NCI-H187 treated with DMSO at 0.1 percent for 48 hours (cell line): ENCODE data around the gene LTO1.

Experiments
- DNase-seq: peaks from one replicate; lab custom pipeline; 2025; lab: John Stamatoyannopoulos, UW

LTO1 gene

DNA sequence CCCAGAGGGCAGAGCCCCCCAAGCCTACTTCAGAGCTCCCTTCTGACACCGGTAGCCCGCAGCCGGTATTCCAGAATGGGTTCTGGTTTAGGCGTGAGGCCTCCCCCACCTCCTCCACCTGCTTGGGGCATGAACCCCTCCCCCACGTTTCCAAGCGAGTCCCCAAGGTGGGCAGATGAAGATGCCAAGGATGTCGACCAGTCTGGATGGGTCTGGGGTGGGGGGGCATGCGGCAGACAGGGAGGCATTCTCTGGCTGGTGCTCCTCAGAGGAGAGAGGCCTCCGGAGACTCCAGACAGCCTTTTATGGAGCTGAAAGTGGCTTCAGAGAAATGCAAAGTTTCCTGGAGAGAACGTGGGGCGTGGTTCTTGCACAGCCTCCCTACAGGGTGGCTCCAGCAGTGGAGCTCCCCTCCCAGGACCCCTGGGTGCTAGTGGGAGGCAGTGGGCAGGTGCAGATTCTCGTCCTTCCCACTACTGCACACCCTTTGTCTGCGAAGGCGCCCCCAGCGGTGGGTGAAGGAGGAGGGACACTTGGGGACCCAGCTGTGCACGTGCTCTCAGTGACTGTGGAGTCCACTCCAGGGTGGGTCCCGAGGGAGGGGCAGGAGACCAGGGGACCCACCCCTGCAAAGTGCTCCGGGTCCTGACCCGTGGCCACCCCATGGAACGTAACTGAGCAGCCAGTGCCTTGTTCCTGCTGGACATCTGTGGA lies 30.0 kb downstream of the LTO1 start:
- DNase-seq: no peak

DNA sequence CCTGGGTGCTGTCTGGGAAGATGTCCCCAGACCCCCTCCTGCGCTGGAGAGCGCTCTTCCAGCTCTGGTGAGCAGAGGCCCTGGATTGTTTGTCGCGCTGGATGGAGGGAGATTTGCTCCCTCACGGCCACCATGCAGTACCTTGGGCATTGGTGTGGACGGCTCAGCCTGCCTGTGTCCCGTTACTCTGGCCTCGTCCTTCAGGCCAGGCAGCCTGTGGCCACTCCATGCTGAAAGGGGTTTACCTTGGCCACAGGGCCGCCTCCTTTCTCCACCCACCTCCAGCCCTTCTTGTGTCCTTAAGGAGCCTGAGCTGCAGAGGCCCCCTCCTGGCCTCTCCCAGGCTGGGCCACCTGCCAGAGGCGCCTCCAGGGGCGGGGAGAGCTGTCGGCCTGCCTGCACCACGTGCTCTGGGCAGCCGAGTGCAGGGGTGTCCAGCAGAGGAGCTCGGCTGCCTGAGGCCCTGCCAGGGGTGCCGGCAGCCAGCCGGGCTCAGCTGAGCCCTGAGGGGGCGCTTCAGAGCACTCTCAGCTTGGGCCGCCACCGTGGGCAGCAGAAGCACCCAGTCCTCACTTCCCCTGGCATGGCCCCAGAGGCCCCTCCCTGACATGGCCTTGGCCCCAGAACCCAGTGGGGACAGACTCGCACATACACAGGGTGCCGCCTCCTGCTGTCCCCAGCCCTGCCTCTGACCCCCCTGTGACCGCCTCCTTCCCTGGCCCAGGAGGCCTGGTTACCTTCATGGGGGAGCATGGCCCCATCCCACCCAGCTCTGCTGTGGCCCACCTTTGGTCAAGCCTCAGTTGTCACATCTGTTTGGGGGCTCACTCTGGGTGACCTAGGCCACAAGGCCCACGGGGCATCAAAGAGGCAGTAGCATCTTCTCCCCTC lies 30.8 kb downstream of the LTO1 start:
- DNase-seq: no peak

DNA sequence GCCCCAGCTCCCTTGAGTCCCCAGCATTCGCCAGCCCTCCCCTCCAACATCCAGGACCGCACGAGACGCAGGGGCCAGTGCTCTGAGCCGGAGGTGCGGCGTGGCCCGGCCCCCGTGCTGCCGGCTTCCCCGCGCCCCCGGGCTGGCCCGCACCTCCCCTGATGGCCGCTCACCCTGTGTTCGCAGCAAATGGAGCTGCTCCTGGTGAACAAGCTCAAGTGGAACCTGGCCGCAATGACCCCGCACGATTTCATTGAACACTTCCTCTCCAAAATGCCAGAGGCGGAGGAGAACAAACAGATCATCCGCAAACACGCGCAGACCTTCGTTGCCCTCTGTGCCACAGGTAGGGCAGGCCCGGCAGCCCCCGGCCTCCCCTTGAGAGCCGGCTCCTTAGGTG lies 31.5 kb downstream of the LTO1 start:
- no peak for DNase-seq

DNA sequence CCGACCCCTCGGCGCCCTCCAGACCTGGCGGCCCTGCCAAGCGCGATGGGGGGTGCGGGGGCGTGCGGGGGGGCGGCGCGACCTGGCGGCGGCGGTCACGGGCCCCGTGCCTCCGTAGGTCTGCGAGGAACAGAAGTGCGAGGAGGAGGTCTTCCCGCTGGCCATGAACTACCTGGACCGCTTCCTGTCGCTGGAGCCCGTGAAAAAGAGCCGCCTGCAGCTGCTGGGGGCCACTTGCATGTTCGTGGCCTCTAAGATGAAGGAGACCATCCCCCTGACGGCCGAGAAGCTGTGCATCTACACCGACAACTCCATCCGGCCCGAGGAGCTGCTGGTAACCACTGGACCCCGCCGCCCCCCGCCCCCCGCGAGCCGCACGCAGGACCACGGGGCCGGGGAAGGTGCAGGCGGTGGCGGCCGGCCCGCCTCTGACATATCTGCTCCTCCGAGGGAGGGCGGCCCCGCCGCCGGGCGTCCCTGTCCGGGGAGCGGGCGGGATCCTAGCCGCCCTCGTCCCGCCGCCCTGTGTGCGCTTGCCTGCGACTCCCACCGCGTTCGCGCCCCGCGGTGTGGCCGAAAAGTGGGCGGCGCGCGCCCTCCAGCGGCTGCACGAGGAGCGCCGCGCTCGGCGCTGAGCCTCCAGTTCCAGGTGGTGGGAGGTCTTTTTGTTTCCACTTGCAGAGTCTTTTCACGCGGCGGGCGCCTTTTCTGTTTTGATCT lies 32.1 kb downstream of the LTO1 start:
- no peak for DNase-seq

DNA sequence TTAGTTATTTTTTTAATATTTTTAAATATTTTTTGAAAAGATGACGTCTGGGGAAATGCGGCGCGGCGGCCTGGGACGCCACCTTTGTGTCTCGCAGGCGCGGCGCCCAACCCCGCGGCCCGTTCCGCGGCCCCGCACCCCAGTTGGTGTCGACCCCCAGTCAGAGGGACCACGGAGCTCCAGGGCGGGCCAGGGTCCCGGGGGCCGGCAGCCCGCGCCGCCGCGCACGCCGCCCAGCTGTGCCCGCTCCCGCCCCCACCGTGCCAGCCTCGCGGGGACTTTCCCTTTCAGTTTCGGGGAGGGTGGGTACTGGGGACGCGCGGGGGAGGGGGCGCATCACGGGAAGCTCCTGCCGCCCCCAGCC lies 32.6 kb downstream of the LTO1 start:
- DNase-seq: no peak

DNA sequence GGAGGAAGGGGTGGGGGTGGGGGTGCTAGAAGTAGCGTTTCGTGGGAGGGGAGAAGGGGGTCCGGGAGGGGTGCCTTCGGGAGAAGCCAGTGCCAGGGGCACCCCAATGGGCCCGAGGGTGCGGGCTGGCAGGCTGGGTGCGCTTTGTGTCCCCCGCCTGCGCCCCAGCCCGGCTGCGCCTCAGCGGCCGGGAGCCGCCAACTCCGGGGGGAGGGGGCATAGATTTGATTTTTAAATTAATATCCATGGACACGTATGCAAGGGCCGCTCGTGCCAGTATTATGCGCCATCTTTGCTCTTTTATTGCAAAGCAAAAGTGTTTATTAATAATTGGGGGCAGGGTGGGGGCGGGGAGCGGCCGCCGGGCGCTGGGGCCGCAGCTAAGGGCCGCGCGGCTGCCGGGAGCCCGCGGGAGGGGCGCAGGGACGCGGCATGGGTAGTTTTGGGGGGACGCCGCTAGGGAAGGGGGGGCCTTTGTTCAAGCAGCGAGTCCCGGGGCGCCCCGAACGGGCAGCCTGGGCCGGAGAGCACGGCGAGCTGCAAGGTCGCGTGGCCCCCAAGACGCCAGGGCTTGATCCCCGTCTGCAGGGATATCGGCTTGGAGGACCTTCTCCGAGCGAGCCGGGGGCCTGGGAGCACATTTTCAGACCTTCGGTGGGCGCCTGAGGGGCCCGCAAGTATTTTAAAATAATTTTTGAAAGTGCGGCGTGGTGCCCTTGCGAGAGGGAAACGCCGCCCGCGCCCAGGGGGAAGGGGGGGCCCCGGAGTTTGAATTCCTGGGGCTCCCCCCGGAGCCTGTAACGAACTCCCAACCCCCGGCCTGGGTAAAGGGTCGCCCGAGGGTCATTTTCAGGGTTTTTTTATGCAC lies 33.2 kb downstream of the LTO1 start:
- no peak for DNase-seq

DNA sequence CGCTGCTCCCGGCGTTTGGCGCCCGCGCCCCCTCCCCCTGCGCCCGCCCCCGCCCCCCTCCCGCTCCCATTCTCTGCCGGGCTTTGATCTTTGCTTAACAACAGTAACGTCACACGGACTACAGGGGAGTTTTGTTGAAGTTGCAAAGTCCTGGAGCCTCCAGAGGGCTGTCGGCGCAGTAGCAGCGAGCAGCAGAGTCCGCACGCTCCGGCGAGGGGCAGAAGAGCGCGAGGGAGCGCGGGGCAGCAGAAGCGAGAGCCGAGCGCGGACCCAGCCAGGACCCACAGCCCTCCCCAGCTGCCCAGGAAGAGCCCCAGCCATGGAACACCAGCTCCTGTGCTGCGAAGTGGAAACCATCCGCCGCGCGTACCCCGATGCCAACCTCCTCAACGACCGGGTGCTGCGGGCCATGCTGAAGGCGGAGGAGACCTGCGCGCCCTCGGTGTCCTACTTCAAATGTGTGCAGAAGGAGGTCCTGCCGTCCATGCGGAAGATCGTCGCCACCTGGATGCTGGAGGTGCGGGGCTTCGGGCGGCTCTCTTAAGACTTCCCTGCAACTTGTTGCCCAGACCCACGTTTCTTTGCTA lies 34.1 kb downstream of the LTO1 start, which contains the start of gene CCND1:
Gene CCND1, plus strand, starts transcription at position 162 of the 587 bp plus-strand sequence. Its CDS starts 158 bp downstream, at position 320.
- DNase-seq: no peak

DNA sequence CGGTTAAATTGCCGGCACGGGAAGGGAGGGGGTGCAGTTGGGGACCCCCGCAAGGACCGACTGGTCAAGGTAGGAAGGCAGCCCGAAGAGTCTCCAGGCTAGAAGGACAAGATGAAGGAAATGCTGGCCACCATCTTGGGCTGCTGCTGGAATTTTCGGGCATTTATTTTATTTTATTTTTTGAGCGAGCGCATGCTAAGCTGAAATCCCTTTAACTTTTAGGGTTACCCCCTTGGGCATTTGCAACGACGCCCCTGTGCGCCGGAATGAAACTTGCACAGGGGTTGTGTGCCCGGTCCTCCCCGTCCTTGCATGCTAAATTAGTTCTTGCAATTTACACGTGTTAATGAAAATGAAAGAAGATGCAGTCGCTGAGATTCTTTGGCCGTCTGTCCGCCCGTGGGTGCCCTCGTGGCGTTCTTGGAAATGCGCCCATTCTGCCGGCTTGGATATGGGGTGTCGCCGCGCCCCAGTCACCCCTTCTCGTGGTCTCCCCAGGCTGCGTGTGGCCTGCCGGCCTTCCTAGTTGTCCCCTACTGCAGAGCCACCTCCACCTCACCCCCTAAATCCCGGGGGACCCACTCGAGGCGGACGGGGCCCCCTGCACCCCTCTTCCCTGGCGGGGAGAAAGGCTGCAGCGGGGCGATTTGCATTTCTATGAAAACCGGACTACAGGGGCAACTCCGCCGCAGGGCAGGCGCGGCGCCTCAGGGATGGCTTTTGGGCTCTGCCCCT lies 34.7 kb downstream of the LTO1 start:
- no peak for DNase-seq

DNA sequence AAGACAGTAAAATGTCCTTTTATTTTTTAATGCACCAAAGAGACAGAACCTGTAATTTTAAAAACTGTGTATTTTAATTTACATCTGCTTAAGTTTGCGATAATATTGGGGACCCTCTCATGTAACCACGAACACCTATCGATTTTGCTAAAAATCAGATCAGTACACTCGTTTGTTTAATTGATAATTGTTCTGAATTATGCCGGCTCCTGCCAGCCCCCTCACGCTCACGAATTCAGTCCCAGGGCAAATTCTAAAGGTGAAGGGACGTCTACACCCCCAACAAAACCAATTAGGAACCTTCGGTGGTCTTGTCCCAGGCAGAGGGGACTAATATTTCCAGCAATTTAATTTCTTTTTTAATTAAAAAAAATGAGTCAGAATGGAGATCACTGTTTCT lies 35.3 kb downstream of the LTO1 start:
- DNase-seq: no peak

DNA sequence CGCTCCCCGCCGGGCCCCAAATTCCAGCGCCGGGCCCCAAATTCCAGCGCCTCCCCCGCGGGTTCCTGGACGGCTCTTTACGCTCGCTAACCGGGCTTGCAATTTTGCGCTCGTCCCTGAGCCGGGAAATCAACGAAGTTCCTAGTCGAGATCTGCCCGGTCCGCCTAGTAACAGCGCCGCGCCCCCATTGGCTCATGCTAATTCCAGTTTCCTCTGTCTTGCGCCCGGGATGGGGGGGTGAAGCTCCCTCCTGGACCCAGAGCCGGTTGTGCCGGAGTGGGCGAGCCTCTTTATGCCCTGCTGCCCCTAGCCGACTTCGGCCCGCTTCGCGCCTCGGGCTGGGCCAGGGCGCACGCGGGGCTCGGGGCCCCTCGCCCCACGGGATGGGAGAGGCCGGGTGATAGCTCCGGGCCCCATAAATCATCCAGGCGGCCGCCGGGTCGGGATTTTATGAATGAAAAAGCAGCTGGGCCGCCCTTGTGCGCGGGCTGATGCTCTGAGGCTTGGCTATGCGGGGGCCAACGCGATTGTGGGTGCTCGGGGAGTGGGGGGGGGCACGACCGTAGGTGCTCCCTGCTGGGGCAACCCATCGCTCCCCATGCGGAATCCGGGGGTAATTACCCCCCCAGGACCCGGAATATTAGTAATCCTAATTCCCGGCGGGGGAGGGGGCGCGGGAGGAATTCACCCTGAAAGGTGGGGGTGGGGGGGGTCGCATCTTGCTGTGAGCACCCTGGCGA lies 36.0 kb downstream of the LTO1 start:
- DNase-seq: no peak

DNA sequence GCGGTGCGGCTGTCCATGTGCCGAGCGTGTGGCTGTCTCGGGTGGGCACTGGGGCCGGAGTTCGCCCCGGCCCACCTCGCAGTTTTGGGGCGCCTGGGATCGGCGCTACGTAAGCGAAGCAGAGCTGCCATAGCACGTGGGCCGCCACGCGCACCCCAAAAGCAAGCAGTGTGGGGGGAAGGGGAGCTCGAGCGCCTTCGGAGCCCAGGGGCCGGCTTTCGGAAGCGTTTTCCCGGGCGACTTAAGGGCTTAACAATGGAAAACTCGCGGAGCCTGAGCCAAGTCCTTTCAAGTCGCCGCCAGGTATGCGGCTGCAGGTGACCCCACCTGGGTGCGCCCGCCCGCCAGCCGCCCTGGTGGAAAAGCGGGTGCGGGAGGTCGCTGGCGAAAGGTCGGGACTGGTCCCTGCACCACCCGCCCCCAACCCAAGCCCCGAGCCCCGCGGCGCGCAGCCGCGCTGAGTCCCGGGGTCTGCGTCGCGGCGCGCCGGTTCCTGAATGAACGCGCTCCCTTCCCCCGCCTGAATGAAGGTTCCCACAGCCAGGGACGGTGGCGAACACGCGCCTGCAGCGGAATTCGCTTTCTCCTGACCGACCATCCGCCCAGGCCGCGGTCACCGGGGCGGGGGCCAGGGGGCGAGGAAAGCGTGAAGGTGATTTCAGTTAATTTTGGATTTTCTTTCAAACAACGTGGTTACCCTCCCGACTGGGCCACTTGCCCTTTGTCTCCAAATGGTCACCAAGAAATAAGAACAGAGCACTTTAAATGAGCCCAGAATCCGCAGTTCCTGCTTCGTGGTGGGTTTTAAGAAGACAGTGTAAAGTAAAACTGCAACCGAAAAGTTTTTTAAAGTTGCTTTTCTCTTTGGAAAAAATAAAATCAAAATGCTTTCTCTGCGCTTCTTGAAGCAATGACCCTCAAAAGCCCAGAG lies 36.9 kb downstream of the LTO1 start:
- no peak for DNase-seq

DNA sequence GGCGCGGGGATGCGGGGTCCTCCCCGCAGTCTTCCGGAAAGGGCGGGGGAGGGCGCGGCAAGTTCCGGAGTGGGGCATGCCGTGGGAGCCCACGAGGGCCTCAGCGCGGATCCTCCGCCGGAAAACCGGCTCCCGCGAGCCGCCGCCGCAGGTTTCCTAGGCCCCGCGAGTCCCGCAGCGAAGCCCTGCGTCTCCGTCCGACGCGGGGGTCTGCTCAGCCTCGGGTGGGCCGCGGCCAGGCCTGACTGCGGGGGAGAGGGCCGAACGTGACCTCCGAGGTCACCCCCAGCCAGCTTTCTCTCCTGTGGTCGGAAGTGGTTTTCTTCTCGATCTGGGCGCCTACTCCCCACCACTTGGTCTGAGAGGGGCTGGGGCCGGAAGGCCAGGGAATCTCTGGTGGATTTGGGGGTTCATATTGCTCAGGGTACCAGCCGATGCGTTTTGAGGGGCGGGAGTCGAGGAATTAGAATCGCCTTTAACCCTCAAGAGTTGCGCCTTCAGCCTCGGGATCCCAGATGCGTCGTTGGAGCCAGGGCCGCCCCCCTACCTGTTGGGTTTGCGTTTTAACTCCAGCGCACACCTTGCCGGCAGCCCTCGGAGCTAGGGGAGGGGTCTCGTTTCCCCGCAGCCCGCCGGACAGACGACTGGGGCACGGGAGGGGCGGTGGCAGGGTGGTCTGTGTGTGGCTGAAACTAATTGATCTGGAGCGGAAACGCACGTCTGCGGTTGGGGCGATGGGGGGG lies 37.8 kb downstream of the LTO1 start:
- no peak for DNase-seq

DNA sequence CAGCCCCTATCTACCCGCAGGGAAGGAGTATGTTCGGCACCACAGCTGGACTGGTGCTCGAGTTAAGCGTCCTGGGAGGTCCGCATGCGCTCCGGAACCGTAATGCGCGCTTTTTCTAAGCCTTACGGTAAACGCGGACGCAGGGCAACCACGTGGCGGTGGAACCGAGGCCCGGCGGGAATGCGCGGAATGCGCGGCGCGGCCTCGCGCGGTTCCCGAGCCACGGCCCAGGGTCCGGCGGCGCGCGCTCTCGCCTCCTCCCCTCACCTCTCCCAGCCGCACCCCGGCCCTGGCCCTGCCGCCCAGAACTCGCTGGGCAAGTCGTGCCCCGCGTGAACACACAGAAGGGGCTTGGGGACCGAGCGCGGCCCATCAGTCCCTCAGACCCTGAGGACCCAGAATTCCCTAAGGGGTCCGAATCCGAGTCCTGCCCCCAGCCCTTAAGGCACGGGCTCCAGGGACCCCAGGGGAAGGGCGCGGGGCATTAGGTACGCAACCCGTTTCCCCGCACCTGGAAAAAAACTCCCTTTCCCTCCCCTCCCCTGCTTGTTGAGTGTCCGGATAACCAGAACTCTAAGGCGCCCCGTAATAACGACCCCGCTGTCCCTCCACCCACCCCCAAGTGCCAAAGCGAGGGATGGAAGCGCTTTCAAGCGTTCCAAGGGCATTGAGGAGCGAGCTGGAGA lies 38.5 kb downstream of the LTO1 start:
- DNase-seq: no peak

DNA sequence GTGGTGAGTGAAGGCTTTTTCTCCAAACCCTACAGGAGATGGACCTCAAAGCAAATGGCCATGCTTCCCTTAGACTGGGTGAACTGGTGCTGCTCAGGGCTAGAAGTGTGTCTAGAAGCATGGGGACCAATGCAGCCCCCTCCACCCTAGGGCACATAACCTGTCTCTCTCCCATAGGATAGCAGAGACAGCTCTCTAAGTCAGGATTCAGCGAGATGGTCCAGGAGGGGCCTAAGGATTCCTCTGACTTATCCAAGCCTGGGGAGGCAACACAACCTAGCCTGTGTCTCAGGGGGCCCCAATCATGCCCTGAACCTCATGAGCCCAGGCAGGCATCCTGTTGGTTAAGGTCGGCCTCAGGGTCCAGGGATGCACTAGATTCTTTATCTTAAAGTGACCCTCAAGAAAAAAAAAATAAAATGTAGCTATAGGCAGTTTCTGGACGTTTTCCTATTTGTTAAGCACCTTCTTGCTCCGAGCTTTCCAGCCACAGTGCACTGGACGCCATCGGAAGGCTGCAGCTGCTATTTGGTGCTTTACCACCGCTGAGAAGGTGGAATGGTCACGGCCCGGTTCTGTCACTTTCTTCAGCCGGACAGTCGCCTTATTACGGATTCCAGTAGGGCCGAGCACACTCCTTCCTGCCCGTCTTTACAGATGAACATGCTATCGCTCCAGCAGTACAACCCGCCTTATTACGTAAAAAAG lies 39.2 kb downstream of the LTO1 start:
- no peak for DNase-seq

DNA sequence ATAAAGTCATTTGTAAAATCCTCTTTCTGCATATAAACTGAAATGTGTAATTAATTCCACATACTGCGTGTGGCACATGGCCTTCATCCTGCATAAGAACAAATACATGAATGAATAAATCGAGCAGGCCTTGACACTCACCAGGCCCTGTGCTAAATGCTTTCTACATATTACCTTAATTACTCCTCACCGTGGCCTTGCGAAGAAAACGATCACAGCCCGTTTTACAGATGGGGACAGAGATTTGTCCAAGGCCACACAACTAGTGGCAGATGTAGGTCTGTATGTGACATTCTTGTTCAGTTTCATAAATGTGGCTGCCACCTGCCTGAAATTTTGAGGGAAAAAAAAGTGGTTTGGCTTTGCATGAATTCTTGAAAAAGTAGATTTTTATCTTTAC lies 40.0 kb downstream of the LTO1 start:
- no peak for DNase-seq

DNA sequence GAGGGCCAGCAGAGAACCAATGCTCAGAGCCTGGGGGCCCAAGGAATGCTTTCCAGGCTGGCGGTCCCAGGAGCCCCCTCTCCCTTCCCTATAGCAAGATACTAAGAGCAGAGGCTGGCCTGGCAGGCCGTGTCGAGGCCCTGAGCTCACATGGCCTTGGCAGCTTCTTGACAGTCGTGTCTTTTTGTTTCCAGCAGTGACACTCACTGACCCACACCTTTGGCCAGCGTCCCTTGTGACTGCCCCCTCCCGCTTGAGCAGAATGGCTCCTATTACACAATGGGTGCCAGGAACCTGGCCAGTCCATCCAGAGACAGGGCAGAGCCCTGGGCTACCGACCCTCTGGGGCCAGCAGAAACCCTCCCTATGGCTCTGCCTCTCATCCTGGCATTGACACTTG lies 40.6 kb downstream of the LTO1 start:
- DNase-seq: no peak

DNA sequence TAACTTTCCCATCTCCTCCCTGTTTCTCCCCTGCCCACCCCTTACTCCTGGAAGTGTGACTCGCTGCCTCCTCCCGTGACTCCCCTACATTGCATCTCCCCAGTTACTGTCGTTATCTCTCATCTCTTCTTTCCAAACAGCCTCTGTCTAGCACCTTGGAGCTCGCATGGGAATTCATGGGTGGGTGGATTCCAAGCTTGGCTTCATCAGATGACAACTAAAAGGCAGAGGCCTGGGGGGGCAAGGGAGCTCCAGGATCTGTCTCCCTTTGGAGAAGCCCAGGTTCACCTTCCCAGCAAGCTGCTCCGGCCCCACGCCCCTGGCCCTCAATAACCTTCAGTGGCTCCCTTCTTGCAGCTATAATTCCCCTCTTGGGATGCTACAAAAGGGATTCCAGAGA lies 41.1 kb downstream of the LTO1 start:
- no peak for DNase-seq
